SU-DHL-6 (cell line): ENCODE measurements around the gene WDR44.

Experiments
- EZH2phosphoT487 ChIP-seq: fragments of 200-600 bp; sonication (generic), shearing (Covaris generic); conservative IDR thresholded peaks from 2 replicates; pipeline ENCODE4 v1.6.1; 2018; ENCODE audit warnings: mild to moderate bottlenecking, antibody characterized with exemption, low read length, moderate library complexity, mixed read lengths
- TF ChIP-seq, protein P1 (sequence below): fragments of 200-600 bp; sonication (generic); IDR thresholded peaks from one replicate; pipeline ENCODE4 v1.5.1; 2017; ENCODE audit warnings: antibody characterized with exemption, mild to moderate bottlenecking, low read length, moderate library complexity; ENCODE audit not compliant: insufficient read depth, poor library complexity, severe bottlenecking

DNA sequence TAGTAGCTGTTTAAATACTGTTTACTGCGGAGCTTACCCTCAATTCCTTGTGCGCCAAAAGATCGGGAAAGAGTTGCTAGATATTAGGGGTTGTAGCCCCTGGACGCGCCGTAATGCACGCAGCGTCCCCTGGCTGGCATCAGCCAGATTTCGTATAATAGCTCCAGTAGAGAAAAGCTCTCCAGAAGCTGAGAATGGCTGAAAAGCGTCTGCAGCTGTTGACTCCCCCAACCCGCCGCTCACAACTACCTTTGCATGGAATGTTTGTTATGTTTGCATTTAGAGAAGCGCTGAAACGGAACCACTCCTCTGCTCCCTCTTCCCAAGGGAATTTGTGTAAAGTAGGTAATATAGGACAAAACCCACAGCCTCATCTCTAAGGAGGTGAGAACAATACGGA, 153.4 kb downstream of the WDR44 start:
- TF ChIP-seq, protein P1, sequence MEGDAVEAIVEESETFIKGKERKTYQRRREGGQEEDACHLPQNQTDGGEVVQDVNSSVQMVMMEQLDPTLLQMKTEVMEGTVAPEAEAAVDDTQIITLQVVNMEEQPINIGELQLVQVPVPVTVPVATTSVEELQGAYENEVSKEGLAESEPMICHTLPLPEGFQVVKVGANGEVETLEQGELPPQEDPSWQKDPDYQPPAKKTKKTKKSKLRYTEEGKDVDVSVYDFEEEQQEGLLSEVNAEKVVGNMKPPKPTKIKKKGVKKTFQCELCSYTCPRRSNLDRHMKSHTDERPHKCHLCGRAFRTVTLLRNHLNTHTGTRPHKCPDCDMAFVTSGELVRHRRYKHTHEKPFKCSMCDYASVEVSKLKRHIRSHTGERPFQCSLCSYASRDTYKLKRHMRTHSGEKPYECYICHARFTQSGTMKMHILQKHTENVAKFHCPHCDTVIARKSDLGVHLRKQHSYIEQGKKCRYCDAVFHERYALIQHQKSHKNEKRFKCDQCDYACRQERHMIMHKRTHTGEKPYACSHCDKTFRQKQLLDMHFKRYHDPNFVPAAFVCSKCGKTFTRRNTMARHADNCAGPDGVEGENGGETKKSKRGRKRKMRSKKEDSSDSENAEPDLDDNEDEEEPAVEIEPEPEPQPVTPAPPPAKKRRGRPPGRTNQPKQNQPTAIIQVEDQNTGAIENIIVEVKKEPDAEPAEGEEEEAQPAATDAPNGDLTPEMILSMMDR = no peak
- TF ChIP-seq EZH2phosphoT487 = no peak
